B cell (primary cell): ENCODE data around the gene SSRP1.

Source experiments
- EZH2 ChIP-seq: IDR thresholded peaks from 2 replicates; pipeline ENCODE4 v1.6.1; 2012; ENCODE audit warnings: borderline replicate concordance, low read depth, mild to moderate bottlenecking, moderate library complexity, low read length; ENCODE audit not compliant: insufficient read depth, poor library complexity, severe bottlenecking
- TF ChIP-seq, protein P1 (sequence below): fragments of 200-600 bp; IDR thresholded peaks from one replicate; pipeline ENCODE4 v1.8.0; 2022; ENCODE audit warnings: antibody characterized with exemption, mild to moderate bottlenecking

DNA sequence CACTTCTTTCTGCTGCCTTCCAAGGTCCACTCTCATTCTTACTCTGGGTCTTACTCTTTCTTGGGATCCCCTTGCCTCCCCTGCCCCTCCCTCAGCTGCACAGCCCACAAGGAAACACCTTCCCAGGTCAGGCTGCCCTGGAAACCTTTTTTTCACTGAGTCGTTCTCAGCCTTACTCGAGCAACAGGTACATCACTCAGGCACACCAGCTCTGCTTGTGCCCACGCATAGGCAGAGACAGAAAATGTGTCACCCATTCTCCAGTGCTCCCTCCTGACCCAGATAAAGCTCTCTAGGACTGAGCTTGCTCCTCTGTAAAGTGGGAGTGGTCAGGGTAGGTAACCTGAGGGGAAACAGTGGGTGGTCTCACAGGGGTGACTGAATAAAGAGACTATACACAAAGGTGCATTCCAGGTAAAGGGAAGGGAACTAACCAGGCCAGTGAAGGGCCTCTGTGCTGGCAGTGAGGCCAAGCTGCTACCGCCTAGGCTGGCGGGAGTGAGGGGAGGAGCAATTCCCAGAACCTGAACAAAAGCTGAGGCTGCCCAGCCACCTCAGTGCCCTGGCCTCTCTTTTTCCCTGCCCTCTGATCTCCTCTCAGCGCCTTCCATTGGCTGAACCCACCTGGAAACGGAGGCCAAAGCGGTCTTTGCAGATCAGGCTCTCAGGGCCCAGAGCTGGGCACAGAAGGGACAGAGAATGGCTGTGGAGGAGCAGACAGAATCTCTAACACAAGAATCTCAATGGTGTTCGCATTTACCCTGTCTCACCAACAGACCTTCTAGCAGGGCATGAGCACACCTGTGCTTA lies 29.4 kb upstream of the SSRP1 start:
- no peak for TF ChIP-seq EZH2
- TF ChIP-seq, protein P1, sequence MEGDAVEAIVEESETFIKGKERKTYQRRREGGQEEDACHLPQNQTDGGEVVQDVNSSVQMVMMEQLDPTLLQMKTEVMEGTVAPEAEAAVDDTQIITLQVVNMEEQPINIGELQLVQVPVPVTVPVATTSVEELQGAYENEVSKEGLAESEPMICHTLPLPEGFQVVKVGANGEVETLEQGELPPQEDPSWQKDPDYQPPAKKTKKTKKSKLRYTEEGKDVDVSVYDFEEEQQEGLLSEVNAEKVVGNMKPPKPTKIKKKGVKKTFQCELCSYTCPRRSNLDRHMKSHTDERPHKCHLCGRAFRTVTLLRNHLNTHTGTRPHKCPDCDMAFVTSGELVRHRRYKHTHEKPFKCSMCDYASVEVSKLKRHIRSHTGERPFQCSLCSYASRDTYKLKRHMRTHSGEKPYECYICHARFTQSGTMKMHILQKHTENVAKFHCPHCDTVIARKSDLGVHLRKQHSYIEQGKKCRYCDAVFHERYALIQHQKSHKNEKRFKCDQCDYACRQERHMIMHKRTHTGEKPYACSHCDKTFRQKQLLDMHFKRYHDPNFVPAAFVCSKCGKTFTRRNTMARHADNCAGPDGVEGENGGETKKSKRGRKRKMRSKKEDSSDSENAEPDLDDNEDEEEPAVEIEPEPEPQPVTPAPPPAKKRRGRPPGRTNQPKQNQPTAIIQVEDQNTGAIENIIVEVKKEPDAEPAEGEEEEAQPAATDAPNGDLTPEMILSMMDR, result no peak
